T-helper 1 cell treated with Interleukin-12 subunit alpha and Interleukin-12 subunit beta and Interleukin-4 antibody, amounts not matched to agents 30 μg/mL and 1 μg/mL, for 36 hours (primary cell): ENCODE data around the gene LBH.

Experiments used
- H3K27ac Mint-ChIP-seq: one replicate; pipeline ENCODE4 v1.8.0; 2021; ENCODE audit warnings: mild to moderate bottlenecking, mixed read lengths
- H3K27me3 Mint-ChIP-seq: one replicate; pipeline ENCODE4 v1.8.0; 2021; ENCODE audit warnings: low read depth, mixed read lengths
- H3K36me3 Mint-ChIP-seq: one replicate; pipeline ENCODE4 v1.8.0; 2021; ENCODE audit warnings: low read depth, mixed read lengths
- H3K4me1 Mint-ChIP-seq: one replicate; pipeline ENCODE4 v1.8.0; 2021; ENCODE audit warnings: low read depth, mixed read lengths
- H3K4me3 Mint-ChIP-seq: one replicate; pipeline ENCODE4 v1.8.0; 2021; ENCODE audit warnings: mild to moderate bottlenecking, moderate library complexity, mixed read lengths
- H3K9me3 Mint-ChIP-seq: one replicate; pipeline ENCODE4 v1.8.0; 2021; ENCODE audit warnings: mixed read lengths

Gene LBH

DNA sequence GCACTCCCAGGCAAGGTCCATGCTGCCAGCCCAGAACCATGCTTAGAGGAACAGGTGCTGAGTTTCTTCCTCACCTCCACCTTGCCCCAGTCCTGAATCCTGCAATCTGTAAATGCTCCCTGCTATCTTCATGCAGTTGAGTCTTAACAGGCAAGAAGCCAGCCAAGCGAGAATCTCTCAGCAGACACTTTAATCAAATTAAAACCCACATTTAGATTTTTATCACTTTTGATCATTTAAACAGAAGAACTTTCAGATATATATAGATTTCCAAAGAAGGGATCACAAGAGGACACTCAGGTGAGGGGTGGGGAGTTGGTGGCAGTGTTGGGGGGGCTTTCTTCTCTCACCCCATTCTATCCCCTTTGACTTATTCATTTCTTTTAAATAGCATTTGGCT, 25.9 kb upstream of the LBH start:
- Mint-ChIP-seq H3K9me3 (no peaks in the 10 kb centered on the region), H3K27me3 (peaks cover 8% of the 10 kb centered on the region), H3K36me3 (no peaks in the 10 kb centered on the region), H3K27ac (no peak overlapping the region), H3K4me3 (no peak overlapping the region), H3K4me1 (peaks cover 15% of the 10 kb centered on the region)

GRCh38 chr2:30206461-30207430, 24.6 kb upstream of the LBH start:
- Mint-ChIP-seq H3K4me1 (peaks cover 15% of the 10 kb centered on the region), H3K36me3 (no peaks in the 10 kb centered on the region), H3K9me3 (no peaks in the 10 kb centered on the region), H3K4me3 (no peak overlapping the region), H3K27me3 (peaks cover 8% of the 10 kb centered on the region), H3K27ac (no peak overlapping the region)

- Mint-ChIP-seq H3K36me3 (no peaks in the 10 kb centered on the region), H3K9me3 (no peaks in the 10 kb centered on the region), H3K27me3 (peaks cover 8% of the 10 kb centered on the region), H3K4me3 (no peak overlapping the region), H3K4me1 (peaks cover 15% of the 10 kb centered on the region), H3K27ac (no peak overlapping the region)
These were observed 22.9 kb upstream of the LBH start for GRCh38 chr2:30208453-30208852.

DNA sequence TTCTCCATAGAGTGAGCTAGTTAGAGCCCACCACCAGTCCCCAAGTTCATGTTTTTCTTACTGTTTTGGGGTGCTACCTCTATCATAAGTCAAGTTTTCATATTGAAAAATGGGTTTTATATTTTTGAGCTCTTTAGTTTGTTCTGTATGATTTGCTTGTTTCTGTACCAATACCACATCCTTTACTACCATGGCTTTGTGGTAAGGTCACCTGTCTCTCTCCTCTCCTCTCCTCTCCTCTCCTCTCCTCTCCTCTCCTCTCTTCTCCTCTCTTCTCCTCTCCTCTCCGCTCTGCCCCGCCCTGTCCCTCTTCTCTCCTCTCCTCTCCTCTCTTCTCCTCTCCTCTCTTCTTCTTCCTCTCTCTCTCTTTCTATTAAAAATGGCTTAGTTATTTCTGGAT, 22.1 kb upstream of the LBH start:
- Mint-ChIP-seq H3K27me3 (peaks cover 8% of the 10 kb centered on the region), H3K4me3 (peak overlapping the region; percentile 2), H3K27ac (peak overlapping the region; percentile 27), H3K36me3 (no peaks in the 10 kb centered on the region), H3K9me3 (no peaks in the 10 kb centered on the region), H3K4me1 (peaks cover 15% of the 10 kb centered on the region)

DNA sequence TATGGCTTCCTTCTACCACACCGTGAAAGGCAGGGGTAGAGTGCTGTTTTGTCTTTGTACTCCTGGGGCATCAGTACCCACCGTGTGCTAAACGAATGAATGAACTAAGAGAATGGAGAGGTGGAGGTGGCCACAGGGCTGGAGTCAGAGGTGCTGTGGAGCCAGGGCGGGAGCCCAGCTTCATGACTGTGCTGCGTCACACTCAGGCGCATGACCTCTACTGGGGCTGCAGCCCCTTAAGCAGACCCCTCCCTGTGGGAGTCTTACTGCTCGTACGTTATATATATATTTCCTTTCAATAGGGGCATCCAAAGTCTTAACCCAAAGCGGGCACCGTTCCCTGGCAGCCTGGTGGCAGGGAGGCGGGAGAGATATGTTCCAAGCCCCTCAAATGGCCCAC, 18.0 kb upstream of the LBH start:
- no peak overlapping the region for H3K4me3 Mint-ChIP-seq
- peaks cover 17% of the 10 kb centered on the region for H3K4me1 Mint-ChIP-seq
- H3K9me3 Mint-ChIP-seq: no peaks in the 10 kb centered on the region
- no peaks in the 10 kb centered on the region for H3K27me3 Mint-ChIP-seq
- H3K36me3 Mint-ChIP-seq: no peaks in the 10 kb centered on the region
- no peak overlapping the region for H3K27ac Mint-ChIP-seq

DNA sequence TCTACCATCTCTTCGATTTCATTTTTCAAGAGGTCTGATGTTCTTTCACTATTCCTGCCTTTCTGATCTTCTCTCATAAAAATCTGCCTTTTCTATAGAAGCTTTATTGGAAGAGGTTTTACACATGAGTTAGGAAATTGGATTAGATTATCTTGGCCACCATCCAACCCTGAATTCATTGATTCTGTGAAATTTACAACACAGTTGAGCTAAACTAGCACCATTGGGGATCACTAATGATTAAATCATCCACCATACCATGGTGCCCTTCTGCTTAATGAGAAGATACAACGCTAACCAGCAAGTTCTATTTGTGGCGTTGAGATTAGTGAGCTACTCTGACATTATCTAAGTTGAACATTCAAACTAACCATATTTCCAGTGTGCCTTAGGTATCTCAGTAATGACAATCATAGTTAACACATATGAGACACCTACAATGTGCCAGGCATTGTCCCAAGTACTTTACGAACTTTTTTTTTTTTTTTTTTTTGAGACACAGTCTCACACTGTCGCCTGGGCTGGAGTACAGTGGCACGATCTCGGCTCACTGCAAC, 17.3 kb upstream of the LBH start:
- Mint-ChIP-seq H3K36me3 (no peaks in the 10 kb centered on the region), H3K9me3 (no peaks in the 10 kb centered on the region), H3K27me3 (no peaks in the 10 kb centered on the region), H3K4me3 (no peak overlapping the region), H3K27ac (no peak overlapping the region), H3K4me1 (peaks cover 11% of the 10 kb centered on the region)

DNA sequence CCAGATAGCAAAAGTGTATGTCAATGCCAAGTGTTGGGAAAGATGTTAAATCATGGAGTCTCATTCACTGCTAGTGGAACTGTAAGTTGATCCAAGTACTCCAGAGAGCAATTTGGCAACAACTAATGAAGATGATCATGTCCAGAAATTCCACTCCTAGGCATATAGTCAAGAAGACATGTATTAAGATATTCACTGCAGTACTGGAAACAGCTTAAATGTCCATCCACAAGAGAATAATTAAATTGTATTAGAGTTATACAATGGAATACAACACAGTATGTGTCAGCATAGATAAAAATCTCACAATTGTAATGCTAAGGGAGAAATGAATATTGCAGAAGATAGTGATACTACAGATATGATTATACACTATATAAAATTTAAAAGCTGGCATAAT, 15.2 kb upstream of the LBH start:
- Mint-ChIP-seq H3K4me3 (no peak overlapping the region), H3K4me1 (peaks cover 2% of the 10 kb centered on the region), H3K9me3 (no peaks in the 10 kb centered on the region), H3K27me3 (no peaks in the 10 kb centered on the region), H3K36me3 (no peaks in the 10 kb centered on the region), H3K27ac (no peak overlapping the region)

GRCh38 chr2:30217644-30218337, 13.5 kb upstream of the LBH start:
- Mint-ChIP-seq H3K27ac (no peak overlapping the region), H3K4me3 (no peak overlapping the region)

GRCh38 chr2:30218338-30218713, 13.0 kb upstream of the LBH start:
- Mint-ChIP-seq H3K9me3 (no peaks in the 10 kb centered on the region), H3K4me3 (no peak overlapping the region), H3K27me3 (no peaks in the 10 kb centered on the region), H3K36me3 (no peaks in the 10 kb centered on the region), H3K27ac (no peak overlapping the region), H3K4me1 (peaks cover 11% of the 10 kb centered on the region)

More at GRCh38 chr2:30217644-30218337, 13.5 kb upstream of the LBH start:
- Mint-ChIP-seq H3K27me3 (no peaks in the 10 kb centered on the region), H3K4me1 (peaks cover 8% of the 10 kb centered on the region), H3K36me3 (no peaks in the 10 kb centered on the region), H3K9me3 (no peaks in the 10 kb centered on the region)

- H3K4me1 Mint-ChIP-seq: peaks cover 16% of the 10 kb centered on the region
- no peaks in the 10 kb centered on the region for H3K27me3 Mint-ChIP-seq
- H3K27ac Mint-ChIP-seq: no peak overlapping the region
- H3K36me3 Mint-ChIP-seq: no peaks in the 10 kb centered on the region
- H3K4me3 Mint-ChIP-seq: no peak overlapping the region
- no peaks in the 10 kb centered on the region for H3K9me3 Mint-ChIP-seq
These were observed 12.5 kb upstream of the LBH start for GRCh38 chr2:30218814-30219213.

GRCh38 chr2:30219886-30220875, 11.2 kb upstream of the LBH start:
- Mint-ChIP-seq H3K4me3 (no peak overlapping the region), H3K4me1 (peaks cover 28% of the 10 kb centered on the region), H3K36me3 (no peaks in the 10 kb centered on the region), H3K9me3 (no peaks in the 10 kb centered on the region), H3K27me3 (no peaks in the 10 kb centered on the region), H3K27ac (no peak overlapping the region)

- no peak overlapping the region for H3K27ac Mint-ChIP-seq
These were observed 9.8 kb upstream of the LBH start for GRCh38 chr2:30221531-30221930.

DNA sequence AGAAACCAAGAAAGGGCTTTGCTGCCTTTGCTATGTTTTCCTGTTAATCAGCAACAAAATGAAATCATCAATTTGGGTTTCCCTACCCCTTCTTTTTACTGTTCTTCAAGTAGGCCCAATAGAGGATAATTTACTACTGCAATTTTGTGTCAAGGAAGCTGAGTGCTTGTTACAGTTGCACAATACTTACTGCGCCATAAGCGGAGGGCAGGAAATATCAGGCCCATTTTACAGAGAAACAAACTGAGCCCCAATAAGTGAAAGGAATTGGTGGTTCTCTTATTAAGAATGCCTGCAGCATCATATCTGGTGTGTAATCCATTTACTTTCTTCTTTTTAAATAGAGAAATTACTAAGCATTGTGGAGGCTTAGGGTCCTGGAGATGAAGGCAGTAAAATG, 9.3 kb upstream of the LBH start:
- no peaks in the 10 kb centered on the region for H3K27me3 Mint-ChIP-seq
- H3K36me3 Mint-ChIP-seq: no peaks in the 10 kb centered on the region
- no peaks in the 10 kb centered on the region for H3K9me3 Mint-ChIP-seq
- peak overlapping the region; percentile 46 for H3K27ac Mint-ChIP-seq
- H3K4me1 Mint-ChIP-seq: peaks cover 45% of the 10 kb centered on the region
- H3K4me3 Mint-ChIP-seq: no peak overlapping the region

More at GRCh38 chr2:30221531-30221930, 9.8 kb upstream of the LBH start:
- no peaks in the 10 kb centered on the region for H3K36me3 Mint-ChIP-seq
- H3K9me3 Mint-ChIP-seq: no peaks in the 10 kb centered on the region
- H3K27me3 Mint-ChIP-seq: no peaks in the 10 kb centered on the region
- H3K4me1 Mint-ChIP-seq: peaks cover 40% of the 10 kb centered on the region
- H3K4me3 Mint-ChIP-seq: no peak overlapping the region
